MM.1S (cell line): ENCODE results near the gene BAG1.

Experiments
- DNase-seq: peaks from one replicate; pipeline ENCODE4 v3.0.0-alpha.2; 2015
- H2AFZ ChIP-seq: fragments of 300-600 bp; sonication (generic); 2 replicates; pipeline ENCODE4 v1.6.0; 2016; ENCODE audit warnings: antibody characterized with exemption, low read length
- H3F3A ChIP-seq: fragments of 300-600 bp; sonication (generic); 2 replicates; pipeline ENCODE4 v1.6.1; 2016; ENCODE audit warnings: mild to moderate bottlenecking, antibody characterized with exemption, low read length, moderate library complexity, mixed read lengths; ENCODE audit not compliant: insufficient read depth
- H3K27ac ChIP-seq: fragments of 300-600 bp; sonication (generic); 2 replicates; pipeline ENCODE4 v1.5.1; 2016; ENCODE audit warnings: mild to moderate bottlenecking, low read length
- H3K27me3 ChIP-seq: fragments of 300-600 bp; sonication (generic); replicated peaks from 2 replicates; pipeline ENCODE4 v1.6.0; 2016; ENCODE audit warnings: low read length; ENCODE audit not compliant: insufficient read depth
- H3K36me3 ChIP-seq: fragments of 300-600 bp; sonication (generic); replicated peaks from 2 replicates; pipeline ENCODE4 v1.6.1; 2016; ENCODE audit warnings: mild to moderate bottlenecking, low read length, mixed read lengths; ENCODE audit not compliant: insufficient read depth
- H3K4me1 ChIP-seq: fragments of 300-600 bp; sonication (generic); 2 replicates; pipeline ENCODE4 v1.6.1; 2016; ENCODE audit warnings: low read length, mixed read lengths
- H3K4me2 ChIP-seq: fragments of 300-600 bp; sonication (generic); 2 replicates; pipeline ENCODE4 v1.6.0; 2016; ENCODE audit warnings: low read depth, low read length
- H3K4me3 ChIP-seq: fragments of 300-600 bp; sonication (generic); 2 replicates; pipeline ENCODE4 v1.5.1; 2016; ENCODE audit warnings: low read length, mixed read lengths
- H3K79me2 ChIP-seq: fragments of 300-600 bp; sonication (generic); 2 replicates; pipeline ENCODE4 v1.6.1; 2016; ENCODE audit warnings: mixed run types, low read length, mixed read lengths
- H3K9ac ChIP-seq: fragments of 300-600 bp; sonication (generic); 2 replicates; pipeline ENCODE4 v1.6.1; 2016; ENCODE audit warnings: low read length, mixed read lengths
- H3K9me2 ChIP-seq: fragments of 300-600 bp; sonication (generic); replicated peaks from 2 replicates; pipeline ENCODE4 v1.6.1; 2016; ENCODE audit warnings: mild to moderate bottlenecking, low read length, mixed read lengths; ENCODE audit not compliant: insufficient read depth
- H3K9me3 ChIP-seq: fragments of 300-600 bp; sonication (generic); replicated peaks from 2 replicates; pipeline ENCODE4 v1.6.1; 2016; ENCODE audit warnings: mild to moderate bottlenecking, low read length, mixed read lengths; ENCODE audit not compliant: insufficient read depth
- H4K20me1 ChIP-seq: fragments of 300-600 bp; sonication (generic); 2 replicates; pipeline ENCODE4 v1.6.1; 2016; ENCODE audit warnings: mild to moderate bottlenecking, low read length, moderate library complexity, mixed read lengths; ENCODE audit not compliant: insufficient read depth
- CTCF ChIP-seq: fragments of 300-600 bp; sonication (generic); IDR thresholded peaks from 2 replicates; pipeline ENCODE4 v1.5.1; 2016; ENCODE audit warnings: antibody characterized with exemption, low read length, mixed read lengths
- EZH2 ChIP-seq: fragments of 300-600 bp; sonication (generic); optimal IDR thresholded peaks from 2 replicates; pipeline ENCODE3; 2017; ENCODE audit warnings: low read depth, mild to moderate bottlenecking, antibody characterized with exemption, low read length, mixed read lengths
- EZH2phosphoT487 ChIP-seq: fragments of 300-600 bp; sonication (generic); IDR thresholded peaks from 2 replicates; pipeline ENCODE4 v1.6.1; 2018; ENCODE audit warnings: antibody characterized with exemption, low read length

The BAG1 gene

DNA sequence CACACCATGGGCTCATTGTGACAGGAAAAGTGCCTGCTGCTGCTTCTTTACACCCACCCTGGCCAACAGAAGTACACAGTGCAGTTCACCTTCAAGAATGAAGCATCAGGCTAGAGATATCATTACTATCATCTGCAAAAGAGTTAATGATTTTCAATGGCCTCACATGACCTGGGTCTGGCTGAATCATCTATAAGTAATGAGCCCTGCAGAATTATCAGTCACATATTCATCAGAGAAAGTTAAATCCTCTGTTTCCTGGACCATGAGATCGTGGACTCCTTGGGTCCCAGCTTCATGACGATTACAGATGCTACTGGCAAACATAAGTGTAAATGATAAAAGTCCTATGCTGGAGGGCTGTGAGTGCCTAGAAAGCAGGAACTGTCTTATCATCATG lies 8.3 kb downstream of the BAG1 start:
- Histone ChIP-seq H4K20me1 (peaks cover 3% of the 10 kb centered on the region; the same call in 1 of the 2 replicates), H3K9me3 (no peaks in the 10 kb centered on the region), H3K4me3 (no peak overlapping the region), H3K4me1 (no peaks in the 10 kb centered on the region; the same call in 1 of the 2 replicates), H3K36me3 (peaks cover 50% of the 10 kb centered on the region), H3F3A (no peaks in the 10 kb centered on the region), H3K9ac (no peak overlapping the region), H3K27ac (no peak overlapping the region), H3K9me2 (no peaks in the 10 kb centered on the region), H3K79me2 (peaks cover 56% of the 10 kb centered on the region), H3K4me2 (no peak overlapping the region), H2AFZ (no peak overlapping the region), H3K27me3 (no peaks in the 10 kb centered on the region)
- no peak for DNase-seq
- TF ChIP-seq CTCF = no peak
- TF ChIP-seq EZH2phosphoT487 = no peak
- no peak for TF ChIP-seq EZH2

- TF ChIP-seq CTCF (no peak), EZH2phosphoT487 (no peak), EZH2 (no peak)
- Histone ChIP-seq H3K9me3 (no peaks in the 10 kb centered on the region), H4K20me1 (peaks cover 3% of the 10 kb centered on the region; the same call in 1 of the 2 replicates), H3K9ac (no peak overlapping the region), H3K4me3 (no peak overlapping the region), H2AFZ (no peak overlapping the region), H3F3A (0 out of 2 replicates have a peak, but pooled peaks cover 5% of the 10 kb centered on the region), H3K27me3 (no peaks in the 10 kb centered on the region), H3K9me2 (no peaks in the 10 kb centered on the region), H3K27ac (no peak overlapping the region), H3K36me3 (peaks cover 42% of the 10 kb centered on the region), H3K79me2 (peaks cover 48% of the 10 kb centered on the region), H3K4me1 (peaks cover 4% of the 10 kb centered on the region), H3K4me2 (no peak overlapping the region)
- no peak for DNase-seq
Measured at GRCh38 chr9:33255471-33255870, 9.0 kb downstream of the BAG1 start.

GRCh38 chr9:33255014-33255413 lies 9.5 kb downstream of the BAG1 start:
- H3K36me3 ChIP-seq = peaks cover 38% of the 10 kb centered on the region
- no peak for TF ChIP-seq CTCF
- no peak for TF ChIP-seq EZH2phosphoT487
- no peak for TF ChIP-seq EZH2
- H3F3A ChIP-seq = peaks cover 9% of the 10 kb centered on the region
- H3K4me3 ChIP-seq = no peak overlapping the region
- peaks cover 43% of the 10 kb centered on the region for H3K79me2 ChIP-seq
- H3K4me1 ChIP-seq = peaks cover 9% of the 10 kb centered on the region
- H3K9ac ChIP-seq = no peak overlapping the region
- H3K9me3 ChIP-seq = no peaks in the 10 kb centered on the region
- H3K9me2 ChIP-seq = no peaks in the 10 kb centered on the region
- H3K4me2 ChIP-seq = no peak overlapping the region
- DNase-seq = no peak
- peaks cover 3% of the 10 kb centered on the region; the same call in 1 of the 2 replicates for H4K20me1 ChIP-seq
- no peak overlapping the region for H3K27ac ChIP-seq
- no peaks in the 10 kb centered on the region for H3K27me3 ChIP-seq
- no peak overlapping the region for H2AFZ ChIP-seq
